ENCODE results near the gene APBA1. TPM values are rescaled to one million over a fixed set of nuclear protein-coding genes. Genes with fewer than 3 reads are reported as not detected.
A peak's percentile ranks its signal among the peaks of the same experiment; 100 is the strongest.

The APBA1 gene
- 7.1 and 9.4 TPM in 2 replicates for total RNA-seq

GRCh38 chr9:69671879-69672595 is at the start of gene APBA1:
Gene APBA1, minus strand, starts transcription at chr9:69672371.
- peak in 1 of 2 donors; percentile 80 for DNase-seq (ENCODE audit: low read depth in 2 of 2)

DNA sequence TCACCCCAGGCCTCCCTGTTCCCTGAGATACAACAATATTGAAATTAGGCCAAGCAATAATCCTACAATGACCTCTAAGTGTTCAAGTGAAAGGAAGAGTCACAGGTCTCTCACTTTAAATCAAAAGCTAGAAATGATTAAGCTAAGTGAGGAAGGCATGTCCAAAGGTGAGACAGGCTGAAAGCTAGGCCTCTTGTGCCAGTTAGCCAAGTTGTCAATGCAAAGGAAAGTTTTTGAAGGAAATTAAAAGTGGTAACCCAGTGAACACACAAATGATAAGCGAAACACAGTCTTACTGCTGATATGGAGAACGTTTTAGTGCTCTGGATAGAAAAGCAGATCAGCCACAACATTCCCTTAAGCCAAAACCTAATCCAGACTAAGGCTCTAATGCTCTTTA is 47.8 kb upstream of the APBA1 start:
- DNase-seq (ENCODE audit: low read depth in 2 of 2): no peak

DNA sequence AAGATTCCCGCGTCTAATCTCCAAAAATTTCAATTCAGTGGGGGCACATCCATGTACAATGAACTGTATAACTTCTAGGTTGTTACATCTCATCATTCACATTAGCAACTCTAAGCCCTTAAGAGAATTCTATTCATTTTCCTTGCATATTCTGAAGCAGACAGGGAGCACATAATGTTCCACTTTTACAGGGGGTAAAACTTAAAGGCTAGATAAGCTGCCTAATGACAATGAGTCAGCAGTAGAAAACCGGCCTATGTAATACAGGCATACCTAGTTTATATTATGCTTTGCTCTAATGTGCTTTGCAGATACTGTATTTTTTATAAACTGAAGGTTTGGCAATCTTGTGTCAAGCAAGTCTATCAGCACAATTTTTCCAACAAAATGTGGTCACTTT is 47.2 kb upstream of the APBA1 start:
- DNase-seq (ENCODE audit: low read depth in 2 of 2): no peak

GRCh38 chr9:69718218-69718617 is 46.0 kb upstream of the APBA1 start:
- DNase-seq (ENCODE audit: low read depth in 2 of 2): no peak

- no peak for DNase-seq (ENCODE audit: low read depth in 2 of 2)
These were observed 43.7 kb upstream of the APBA1 start for GRCh38 chr9:69715825-69716224.

- no peak for DNase-seq (ENCODE audit: low read depth in 2 of 2)
These were observed 42.9 kb upstream of the APBA1 start for GRCh38 chr9:69715096-69715495.

DNA sequence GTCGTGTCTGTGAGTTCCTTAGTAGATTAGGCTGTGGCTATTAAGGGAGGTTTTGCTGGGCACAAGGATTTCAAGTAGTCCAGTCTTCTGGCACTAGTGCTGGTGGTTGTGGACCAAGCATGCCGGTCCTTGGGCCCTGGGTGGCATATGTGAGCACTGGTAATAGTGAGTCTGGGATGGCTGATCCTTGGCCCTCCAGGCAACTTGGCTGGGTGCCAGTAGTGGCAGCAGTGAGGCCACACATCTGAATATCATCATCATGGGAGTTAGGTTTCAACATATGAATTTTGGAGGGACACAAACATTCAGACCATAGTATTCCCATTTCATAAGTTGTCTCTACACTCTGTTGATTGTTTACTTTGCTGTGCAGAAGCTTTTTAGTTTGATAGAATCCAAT is 25.3 kb upstream of the APBA1 start:
- DNase-seq (ENCODE audit: low read depth in 2 of 2): no peak

DNA sequence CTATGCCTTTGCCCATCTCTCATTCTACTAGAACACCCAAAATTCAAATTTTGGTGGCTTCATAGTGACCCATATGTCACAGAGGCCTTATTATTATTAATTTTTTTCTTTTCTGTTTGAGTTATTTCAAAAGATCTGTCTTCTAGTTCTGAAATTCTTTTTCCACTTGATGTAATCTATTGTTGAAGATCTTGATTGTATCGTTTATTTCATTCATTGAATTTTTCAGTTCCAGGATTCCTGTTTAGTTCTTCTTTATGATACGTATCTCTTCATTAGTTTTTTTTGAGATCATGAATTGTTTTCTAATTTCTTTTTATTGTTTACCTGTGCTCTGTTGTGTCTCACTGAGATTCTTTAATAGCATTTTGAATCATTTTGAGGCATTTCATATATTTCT is 24.6 kb upstream of the APBA1 start:
- DNase-seq (ENCODE audit: low read depth in 2 of 2): peak in 1 of 2 donors; percentile 5

- no peak for DNase-seq (ENCODE audit: low read depth in 2 of 2)
These were observed 17.9 kb upstream of the APBA1 start for GRCh38 chr9:69689991-69690538.

GRCh38 chr9:69683927-69684326 is 11.8 kb upstream of the APBA1 start:
- DNase-seq (ENCODE audit: low read depth in 2 of 2): no peak

DNA sequence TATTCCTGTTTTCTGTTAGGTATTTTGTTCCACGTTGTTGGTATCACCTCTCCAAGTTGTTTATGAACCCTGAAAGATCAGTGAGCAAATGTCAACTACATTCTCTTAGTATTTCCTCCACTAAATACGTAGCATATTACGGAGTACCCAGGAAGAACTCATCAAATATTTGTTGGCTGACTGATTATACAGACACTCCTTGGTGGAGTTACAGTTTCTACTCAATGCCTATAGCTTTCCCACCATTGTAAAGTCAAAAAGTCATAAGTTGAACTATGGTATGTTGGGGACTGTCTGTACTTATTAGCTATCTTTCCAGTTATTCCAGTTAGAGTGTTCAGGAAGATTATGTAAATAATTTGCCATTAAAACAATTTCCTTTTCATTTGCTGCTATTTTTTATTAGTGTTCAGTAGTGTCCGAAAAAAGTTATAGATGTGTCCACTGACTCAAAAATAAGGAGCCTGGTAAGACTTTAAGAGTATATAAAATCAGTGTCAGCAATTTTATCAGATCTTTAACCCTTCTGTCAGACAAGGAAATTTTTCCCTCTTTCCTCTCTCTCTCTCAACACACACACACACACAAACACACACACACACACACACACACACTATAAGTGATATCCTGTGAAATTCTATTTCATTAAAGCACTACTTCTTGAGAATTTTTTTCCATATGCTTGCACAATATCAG is 6.8 kb upstream of the APBA1 start:
- DNase-seq (ENCODE audit: low read depth in 2 of 2): no peak

DNA sequence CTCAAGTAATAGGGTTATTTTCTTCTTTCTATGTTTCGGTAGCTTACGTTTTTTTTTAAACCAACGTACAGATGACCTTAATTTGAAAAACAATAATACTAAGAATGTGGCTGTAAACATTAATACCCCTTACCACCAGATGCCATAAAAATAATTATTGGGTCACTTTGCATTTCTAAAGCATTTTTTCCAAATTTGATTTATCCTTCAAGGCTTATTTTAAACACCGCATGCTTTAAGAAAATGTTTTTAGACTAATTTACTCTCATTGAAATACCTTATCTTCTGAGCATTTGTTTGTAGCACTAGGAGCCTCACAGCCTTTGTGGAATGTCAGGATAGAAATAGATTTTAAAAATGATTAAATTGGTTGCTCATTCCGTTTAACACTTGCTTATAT is 5.8 kb upstream of the APBA1 start:
- DNase-seq (ENCODE audit: low read depth in 2 of 2): no peak

DNA sequence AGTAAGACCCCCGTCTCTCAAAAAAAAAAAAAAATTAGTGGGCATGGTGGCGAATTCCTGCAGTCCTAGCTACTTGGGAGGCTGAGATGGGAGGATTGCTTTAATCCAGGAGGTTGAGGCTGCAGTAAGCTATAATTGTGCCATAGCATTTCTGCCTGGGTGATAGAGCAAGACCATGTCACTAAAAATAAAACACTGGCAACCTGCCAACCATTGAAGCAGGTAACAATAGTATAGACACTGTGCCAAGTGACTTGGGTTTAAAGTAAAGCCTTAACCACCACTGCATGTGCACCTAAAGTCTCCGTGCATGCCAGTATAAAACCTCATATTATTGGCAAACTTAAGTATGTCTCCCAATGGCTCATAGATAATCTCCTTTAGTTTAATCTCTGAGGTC is 3.4 kb upstream of the APBA1 start:
- peak in 1 of 2 donors; percentile 65 for DNase-seq (ENCODE audit: low read depth in 2 of 2)

DNA sequence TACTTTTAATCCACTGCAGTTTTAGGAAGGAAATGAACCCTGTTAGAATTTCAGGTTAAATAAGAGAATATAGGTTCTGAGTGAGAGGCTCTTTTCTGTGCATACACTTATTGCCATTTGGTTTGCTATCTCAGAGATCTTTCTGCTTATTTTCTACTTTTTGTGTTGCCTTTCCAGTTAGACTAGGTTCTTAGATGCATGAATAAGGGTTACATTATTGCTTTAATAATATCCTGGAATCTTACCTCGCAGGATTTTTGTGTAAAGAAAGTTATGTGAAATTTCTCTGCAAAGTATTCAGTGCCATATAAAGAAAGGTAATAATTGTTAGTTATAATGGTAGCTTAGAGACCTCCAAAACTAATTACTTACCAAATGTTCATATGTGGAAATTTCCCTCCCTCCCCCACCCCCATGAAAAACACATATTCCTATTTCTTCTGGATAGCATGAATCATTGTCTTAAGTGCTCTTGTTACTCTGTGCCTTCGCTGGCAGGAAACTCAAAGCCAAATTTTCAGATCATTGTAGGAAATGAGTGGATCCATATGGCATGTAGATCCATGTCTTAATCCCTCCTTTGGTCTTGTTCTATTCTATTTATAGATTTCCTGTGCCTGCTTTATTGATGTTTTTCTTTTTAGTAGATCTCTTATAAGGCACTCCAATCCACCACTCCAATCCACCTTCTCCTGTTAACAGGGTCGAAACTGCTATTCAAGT is 2.7 kb upstream of the APBA1 start:
- DNase-seq (ENCODE audit: low read depth in 2 of 2): peak in 1 of 2 donors; percentile 80

DNA sequence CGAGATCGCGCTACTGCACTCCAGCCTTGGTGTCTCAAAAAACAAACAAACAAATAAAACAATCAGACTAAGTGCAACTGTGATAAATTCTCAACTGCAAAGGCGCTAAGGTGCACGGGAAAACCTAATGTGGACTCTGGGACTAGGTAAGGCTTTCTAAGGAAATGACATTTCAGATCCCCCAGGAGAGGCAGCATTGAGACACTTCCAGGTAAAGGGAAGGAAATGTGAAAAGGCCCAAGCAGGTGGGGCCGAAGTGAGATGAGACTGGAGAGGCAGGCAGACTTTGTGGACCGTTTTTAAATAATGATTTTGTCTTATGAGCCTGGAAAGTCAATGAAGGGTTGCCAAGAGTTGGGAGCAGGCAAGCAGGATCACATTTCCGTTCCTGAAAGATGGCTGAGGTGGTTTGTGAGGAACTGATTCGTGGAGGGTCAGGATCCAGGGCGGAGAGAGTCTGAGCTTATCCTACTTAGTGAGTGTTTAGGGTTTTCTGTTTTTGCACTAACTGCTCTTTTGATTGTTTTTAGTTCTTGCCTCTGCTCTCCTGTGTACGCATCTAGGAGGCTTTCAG is 2.0 kb upstream of the APBA1 start:
- DNase-seq (ENCODE audit: low read depth in 2 of 2): peak in 1 of 2 donors; percentile 10

DNA sequence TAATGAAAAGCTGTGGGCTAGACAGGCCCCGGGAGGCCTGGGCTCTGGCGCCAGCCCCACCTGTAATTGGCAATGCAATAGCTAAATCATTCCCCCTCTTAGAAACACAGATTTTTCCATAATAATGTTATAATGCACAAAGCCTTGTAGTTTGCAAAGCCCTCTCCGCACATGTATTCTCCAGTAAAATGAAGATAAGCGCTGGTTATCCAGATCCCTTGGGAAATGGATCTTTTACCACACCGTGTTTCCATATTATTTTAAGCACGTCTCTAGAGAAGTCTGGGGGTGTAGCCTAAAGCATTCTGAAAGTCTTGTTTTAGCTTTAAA is 1.1 kb upstream of the APBA1 start:
- DNase-seq (ENCODE audit: low read depth in 2 of 2): no peak

DNA sequence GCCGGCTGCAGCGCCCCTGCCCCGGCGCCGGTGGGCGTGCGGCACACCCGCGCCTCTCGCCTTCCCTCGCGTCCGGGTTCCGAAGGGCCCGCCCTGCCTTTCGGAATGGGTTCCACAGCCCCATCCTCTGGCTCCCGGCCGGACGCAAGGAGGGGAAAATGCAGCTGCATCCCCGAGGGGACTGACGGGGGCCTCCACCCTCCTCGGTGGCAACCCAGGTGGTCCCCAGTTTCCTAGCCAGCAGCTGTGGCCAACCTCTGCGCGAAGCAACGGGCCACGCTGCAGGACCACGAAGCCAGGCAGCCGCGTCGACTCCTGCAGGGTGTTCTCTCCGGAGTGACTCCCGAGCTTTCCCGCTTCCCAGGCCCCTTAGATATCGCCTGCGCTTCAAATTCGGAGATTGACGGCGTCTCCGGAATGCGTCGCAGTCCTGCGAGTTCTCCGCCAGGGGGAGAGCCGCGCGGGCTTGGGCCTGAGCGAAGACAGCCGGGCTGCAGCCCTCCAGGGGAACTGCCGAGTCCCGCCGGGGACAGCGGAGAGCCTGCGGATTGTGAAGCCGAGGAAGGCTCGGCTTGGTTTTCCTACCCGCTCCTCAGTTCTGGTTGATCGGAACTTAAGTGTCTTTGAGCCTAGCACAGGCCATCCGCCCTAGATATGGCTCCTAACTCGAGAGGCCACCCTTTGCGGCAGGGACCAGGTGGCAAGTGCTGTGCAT is 582 bp upstream of the APBA1 start:
- peak; percentile 35 to 89 for DNase-seq (ENCODE audit: low read depth in 2 of 2)

GRCh38 chr9:69671311-69671878 is 776 bp downstream of the APBA1 start:
- peak in 1 of 2 donors; percentile 19 for DNase-seq (ENCODE audit: low read depth in 2 of 2)

DNA sequence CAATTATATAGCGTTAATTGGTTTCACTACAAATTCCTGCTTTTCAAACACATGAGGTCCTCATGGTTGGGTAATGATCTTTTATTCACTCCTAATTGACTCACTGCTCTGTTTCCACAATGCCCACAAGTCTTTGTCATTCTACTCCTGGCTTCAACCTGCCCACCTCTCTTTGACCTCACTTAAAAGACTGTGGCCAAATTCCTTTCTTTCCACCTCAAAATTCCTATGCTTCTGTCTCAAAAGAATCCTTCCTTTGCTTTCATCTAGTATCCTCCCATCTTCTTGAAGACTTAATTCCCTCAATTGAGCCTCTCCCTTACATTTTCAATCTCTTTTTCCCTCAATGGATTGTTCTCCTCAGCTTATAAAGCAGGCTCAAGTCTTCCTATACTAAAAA is 4.9 kb downstream of the APBA1 start:
- no peak for DNase-seq (ENCODE audit: low read depth in 2 of 2)

GRCh38 chr9:69660304-69660703 is 11.9 kb downstream of the APBA1 start:
- no peak for DNase-seq (ENCODE audit: low read depth in 2 of 2)

Data from dermis microvascular lymphatic vessel endothelial cell (primary cell).